HG03095 (cell line): ENCODE measurements around the gene ALX3.
A peak's percentile ranks its signal among the peaks of the same experiment; 100 is the strongest.
"Not testable (repeated sequence)": the region's sequence is repeated elsewhere in the genome, so short reads cannot be mapped to it uniquely, and the experiment has no call there.

Experiments
- ATAC-seq: cut with Tn5 transposase; IDR thresholded peaks from one replicate; pipeline ENCODE4 v1.9.1; 2021; ENCODE audit warnings: moderate library complexity; ENCODE audit not compliant: unreplicated experiment

The ALX3 gene

DNA sequence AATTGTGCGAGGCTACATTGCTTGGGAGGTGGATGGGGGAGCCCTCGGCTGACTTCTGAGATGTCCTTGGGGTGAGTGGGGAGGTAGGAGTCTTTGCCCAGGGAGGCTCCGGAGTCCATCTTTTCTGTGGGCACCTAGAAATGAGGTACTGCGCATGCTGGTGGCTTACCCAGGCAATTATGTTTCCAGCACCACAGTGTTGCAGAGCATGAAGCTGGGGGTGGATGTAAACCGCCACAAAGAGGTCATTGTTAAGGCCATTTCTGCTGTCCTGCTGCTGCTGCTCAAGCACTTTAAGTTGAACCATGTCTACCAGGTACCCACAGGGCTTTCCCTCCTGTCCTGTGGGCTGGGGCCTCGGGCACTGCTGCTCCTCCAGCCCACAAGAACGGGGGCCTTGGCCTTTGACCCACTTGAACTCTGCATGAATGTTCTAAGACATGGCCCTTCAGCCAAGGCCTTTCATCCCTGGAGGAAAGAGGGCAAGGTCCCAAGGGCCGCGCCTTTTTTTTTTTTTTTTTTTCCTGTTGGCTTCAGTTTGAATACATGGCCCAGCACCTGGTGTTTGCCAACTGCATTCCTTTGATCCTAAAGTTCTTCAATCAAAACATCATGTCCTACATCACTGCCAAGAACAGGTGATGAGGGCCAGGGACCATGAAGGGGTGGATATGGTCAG is 21.4 kb downstream of the ALX3 start:
- no peak for ATAC-seq

DNA sequence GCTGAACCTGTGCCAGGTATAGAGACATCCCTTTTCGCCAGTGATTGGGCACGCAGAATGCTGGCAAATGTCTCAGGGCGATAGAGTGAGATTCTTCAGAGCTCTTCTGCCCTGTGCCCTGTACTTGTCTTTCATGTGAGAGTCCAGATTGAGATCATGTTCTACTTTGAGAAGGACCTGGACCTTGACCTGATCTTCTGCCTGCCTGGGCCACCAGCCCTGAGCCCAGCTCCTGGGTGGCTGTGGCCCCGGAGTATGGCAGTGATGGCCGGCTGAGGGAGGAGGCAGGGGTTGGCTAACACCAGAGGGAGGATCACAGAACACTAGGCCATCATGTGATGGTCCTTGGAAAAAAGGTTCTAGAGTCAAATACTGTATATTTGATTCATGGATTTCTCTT is 22.2 kb downstream of the ALX3 start:
- no peak for ATAC-seq

DNA sequence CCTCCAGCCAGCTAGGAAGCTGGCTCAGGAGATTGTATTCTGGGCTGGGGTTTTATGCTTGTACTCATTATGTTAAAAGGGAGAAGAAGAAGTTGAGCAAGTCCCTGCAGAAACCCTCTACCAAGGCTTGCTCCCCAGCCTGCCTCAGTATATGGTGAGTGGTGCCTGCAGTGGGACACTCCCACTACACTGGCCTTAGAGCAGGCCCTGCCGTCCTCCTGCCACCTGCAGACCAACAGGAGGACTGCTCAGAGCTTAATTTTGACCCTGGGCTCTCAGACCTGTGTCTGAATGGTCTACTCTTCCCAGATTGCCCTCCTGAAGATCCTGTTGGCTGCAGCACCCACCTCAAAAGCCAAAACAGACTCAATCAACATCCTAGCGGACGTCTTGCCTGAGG is 23.0 kb downstream of the ALX3 start:
- no peak for ATAC-seq

DNA sequence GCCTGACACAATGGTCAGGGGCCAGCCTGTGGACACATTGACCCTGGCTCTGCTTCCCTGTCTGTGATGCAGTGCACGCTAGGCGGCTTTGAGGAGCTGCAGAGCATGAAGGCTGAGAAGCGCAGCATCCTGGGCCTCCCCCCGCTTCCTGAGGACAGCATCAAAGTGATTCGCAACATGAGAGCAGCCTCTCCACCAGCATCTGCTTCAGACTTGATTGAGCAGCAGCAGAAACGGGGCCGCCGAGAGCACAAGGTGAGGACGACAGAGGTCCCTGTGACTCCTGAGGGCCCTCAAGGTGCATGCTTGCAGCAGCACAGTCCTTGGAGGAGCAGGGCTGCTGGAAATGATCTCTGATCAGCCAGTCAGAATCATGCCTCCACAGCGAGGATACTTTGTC is 27.5 kb downstream of the ALX3 start:
- ATAC-seq = no peak

DNA sequence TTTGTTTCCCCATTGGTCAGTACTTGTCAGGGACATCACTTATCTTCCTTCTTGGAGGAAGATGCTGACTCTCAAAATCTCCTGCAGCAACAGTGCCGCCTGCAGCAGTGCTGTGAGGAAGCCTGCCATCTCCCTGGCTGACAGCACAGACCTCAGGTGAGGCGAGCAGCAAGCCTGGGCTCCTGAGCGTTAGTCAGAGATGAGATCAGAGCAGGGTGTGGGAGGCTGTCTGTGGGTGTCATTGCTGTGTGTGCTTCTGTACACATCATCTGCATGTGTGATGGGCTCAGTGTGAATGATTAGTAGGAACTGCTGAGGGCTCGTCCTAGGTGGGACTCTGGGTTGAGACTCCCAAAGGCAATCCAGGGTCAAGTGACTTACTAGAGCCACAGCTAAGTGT is 29.9 kb downstream of the ALX3 start:
- ATAC-seq = no peak

DNA sequence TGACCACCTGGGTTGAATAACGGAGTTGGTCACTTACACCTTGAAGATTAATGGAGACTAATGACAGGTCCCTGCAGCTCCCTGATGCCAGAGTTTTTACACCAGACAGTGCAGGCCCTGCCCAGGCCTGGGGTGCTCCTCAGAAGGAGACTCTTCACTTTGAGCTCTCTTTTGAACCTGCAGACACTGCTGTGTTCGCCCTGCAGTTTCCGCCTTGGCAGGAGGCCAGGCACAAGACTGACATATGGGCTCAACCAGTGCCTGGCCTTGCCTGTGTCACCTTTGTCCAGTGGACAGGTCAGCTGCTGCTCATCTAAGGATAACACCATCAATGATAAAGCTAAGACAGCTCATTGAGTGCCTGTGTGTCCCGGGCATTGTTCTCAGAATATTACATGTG is 30.8 kb downstream of the ALX3 start:
- no peak for ATAC-seq

DNA sequence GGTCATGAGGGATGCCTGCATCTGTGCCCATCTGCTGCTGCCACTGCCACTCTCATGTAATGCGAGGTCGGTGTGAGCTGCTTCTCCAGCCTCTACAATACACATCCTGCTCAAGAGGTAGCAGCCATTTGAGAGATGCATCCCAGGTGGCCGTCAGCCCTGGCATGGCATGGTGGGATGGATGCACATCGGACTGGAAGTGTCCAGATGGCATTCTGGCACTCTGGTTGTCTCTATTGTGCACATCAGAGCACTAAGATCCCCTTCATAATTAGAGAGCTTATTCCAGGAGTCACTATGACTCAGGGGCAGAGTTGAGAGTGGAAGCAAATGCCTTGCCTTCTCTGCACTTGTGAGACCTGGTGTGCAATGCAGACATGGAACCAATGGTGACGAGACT is 32.2 kb downstream of the ALX3 start:
- no peak for ATAC-seq

DNA sequence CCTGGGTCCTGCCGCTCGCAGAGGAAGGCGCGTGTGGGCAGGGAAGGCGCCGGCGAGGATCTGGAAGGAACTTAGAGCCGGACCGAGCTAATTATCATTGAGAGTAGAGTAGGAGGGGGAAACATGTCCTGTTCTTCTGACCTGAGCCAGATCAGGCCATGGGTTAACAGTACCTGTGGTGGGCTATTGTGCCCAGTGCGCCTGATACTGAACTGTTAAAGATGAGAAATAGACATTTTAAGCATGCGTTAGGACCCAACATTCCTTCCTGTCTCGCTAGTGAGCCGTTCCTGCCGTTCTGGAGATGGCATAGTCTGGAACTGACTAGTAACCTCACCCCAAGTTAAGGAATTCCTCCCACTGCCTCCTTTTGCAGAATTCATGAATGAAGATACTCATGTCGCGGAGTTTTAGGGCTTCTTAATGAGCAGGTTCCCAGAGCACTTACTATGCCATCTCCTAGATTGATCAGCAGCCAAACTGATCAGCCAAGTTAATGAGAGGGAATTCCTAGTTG is 35.2 kb downstream of the ALX3 start:
- no peak for ATAC-seq

DNA sequence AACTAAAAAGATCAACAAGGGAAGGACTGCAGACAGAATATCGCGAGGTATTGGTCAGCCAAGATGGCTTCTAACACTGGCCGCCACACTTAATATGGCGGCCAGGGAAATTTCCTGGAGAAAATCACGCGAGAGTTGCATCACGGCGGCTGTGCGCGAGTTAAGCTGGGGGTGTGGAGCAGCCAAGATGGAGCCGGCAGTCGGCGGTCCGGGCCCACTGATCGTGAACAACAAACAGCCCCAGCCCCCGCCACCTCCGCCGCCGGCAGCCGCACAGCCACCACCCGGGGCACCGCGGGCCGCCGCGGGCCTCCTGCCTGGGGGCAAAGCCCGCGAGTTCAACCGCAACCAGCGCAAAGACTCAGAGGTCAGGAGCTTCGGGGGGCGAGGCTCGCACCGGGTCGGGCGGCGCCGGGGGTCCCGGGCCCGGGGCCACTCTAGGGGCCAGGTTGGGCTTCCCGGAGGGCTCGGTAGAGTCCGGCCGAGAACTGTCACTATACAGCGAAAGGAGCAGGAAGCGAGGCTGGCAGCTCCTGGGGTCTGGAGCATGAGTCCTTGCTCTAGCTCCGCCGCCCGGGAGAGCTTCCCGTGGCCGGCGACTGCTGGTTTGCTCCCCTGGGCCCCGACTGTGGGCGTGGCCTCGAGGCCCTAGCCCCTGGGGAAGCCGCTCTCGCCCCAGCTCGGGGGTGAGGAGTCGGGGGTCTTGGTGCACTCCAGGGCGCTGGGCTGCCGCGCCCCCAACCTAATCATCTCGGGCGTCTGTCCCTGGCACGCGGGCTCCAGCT is 35.8 kb downstream of the ALX3 start, which contains the start of gene STRIP1:
TSS of gene STRIP1 (plus strand) at position 174 of the 785 bp plus-strand sequence. CDS start at position 188, 14 bp downstream.
- peak; percentile 89 for ATAC-seq

DNA sequence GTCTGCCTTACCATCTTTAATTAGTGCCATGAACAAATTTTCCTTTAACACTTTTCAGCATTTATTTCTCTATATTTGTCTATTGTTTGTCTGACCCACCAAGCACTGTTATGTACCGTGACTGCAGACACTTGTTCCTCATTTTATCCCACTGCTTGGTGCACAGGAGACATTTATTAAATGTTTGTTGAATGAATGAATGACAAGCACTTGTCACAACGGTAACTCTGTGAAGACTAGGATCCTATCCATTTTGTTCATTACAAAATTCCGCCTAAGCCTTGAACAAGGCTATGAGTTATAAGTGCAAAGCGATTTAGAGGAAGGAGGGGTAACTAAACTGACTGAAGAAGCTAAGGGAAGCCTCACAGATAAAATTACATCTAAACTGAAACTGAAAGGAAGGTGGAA is 36.4 kb downstream of the ALX3 start:
- ATAC-seq = no peak

DNA sequence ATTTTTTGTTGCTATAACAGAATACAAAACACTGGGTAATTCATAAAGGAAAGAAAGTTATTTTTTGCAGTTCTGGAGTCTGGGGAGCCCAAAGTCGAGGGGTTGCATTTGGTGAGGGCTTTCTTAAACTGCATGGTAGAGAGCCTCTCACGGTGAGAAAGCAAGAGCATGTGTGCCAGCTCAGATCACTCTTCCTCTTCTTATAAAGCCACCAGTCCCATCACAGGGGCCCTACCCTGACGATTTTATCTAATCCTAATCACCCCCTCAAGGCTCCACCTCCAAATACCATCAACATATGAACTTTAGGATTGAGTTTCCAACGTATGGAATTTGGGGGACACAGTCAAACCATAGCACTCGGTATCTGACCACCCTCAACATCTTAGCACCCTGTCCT is 37.1 kb downstream of the ALX3 start:
- ATAC-seq = no peak

DNA sequence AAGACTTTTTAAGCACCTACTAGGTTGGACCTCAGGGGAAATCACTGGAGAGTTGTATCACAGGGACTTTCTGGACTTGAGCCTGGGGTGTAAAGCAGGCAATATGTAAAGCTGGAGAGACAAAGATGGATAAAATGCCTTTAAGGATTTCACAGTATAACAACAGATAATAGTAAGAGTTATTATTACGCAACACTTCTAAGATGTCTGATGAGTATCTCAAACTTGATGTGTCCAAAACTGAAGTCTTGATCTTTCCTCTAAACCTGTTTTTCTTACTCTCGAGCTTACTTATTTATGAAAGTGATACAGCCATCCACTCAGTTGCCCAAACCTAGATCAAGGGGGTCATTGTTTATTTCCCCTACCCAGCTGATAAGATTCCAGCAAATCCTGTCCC is 38.1 kb downstream of the ALX3 start:
- no peak for ATAC-seq

DNA sequence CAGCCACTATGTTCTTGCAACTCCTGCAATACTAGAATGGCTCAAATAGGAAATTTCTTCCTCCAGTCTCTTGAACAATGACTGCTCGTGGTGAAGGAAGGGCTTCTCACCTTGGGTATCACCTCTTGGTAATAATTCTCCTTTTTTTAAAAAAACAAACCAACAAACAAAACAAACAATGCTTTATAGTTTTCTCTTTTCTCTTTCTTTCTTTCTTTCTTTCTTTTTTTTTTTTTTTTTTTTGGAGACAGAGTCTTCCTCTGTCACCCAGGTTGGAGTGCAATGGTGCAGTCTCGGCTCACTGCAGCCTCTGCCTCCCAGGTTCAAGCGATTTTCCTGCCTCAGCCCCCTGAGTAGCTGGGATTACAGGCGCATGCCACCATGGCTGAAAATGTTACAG is 39.8 kb downstream of the ALX3 start:
- not testable (repeated sequence) for ATAC-seq

DNA sequence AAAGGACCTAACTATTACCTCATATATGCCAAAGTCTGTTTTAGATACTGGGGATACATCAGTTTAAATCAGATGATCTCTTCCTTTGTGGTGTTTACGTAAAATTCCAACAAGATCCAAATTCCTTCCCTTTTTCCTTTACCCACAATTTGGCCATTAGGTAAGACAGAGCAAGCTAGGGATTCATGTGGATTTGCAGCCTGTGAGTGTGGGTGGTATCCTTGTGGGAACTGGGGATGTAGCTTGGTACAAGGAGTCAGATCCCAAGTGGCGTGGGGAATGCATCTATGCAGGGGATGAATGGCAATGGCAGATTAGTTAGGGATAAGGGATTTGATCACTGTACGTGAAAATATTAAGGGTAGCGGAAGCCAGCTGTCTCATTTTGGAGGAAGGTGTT is 45.9 kb downstream of the ALX3 start:
- ATAC-seq = no peak

DNA sequence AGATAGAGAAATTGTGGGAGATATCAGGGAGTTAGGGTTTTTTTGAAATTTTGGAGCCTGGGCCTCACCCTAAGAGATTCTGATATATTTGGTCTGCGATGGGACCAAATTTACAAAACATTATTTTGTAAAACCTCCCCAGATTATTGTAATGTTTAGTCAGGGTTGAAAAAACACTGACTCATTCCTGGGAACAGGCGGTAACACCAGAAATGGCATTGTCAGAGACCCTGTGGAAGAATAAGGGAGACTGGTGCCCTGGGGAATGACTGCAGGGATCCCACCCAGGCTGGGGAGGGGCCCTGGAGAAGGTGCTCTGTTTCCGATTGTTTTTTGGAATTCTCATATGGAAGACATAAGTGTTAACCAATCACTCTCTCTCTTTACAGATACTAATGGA is 49.2 kb downstream of the ALX3 start:
- ATAC-seq = no peak

DNA sequence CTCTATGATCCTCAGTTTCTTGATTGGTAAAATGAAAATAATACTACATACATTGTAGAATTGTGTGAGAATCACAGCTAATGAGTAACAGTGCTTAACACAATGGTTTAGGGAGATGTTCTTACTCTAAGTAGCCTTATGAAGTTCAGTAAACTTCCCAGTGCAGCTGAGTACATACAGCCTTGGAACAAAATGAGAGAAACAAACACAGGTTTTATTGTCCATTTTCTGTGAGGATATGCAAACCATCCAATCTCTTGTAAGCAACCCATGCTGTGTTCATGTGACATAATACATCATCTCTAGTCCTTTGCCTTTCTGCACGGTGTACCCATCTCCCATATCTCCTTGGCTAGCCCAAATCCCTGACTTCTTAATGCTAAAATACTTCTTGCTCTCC is 50.7 kb downstream of the ALX3 start:
- no peak for ATAC-seq

DNA sequence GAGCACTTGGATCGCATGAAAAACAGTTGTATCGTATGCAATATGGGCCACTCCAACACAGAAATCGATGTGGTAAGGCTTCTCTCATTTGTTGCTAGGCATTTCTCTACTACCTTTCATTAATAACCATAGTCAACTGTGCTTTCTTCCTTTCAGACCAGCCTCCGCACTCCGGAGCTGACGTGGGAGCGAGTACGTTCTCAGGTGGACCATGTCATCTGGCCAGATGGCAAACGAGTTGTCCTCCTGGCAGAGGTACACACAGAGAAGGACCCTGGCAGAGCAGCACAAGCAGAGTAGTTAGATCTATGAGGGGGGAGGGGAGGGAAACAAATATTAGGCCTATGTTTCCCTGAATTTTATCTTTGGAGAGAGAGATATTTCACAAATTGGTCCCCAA is 52.1 kb downstream of the ALX3 start:
- no peak for ATAC-seq

DNA sequence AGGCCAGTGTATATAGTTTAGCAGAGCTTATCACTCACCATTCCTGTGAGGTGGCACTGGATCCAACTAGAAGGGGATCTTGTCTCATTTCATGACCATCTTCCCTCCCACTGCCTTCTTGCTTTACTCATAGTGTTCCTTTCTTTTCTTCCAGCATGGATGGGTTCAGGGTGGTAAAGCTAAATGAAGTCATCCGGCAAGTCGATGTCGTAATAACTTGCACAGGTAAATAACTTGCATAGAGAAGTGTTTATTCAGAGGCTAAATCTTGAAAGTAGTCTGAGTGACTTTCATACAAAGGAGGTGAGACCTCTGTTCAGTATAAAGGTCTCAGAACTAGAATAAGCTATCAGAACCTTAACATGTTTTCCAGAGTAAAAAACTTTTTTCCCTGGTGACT is 52.7 kb downstream of the ALX3 start:
- ATAC-seq = no peak

DNA sequence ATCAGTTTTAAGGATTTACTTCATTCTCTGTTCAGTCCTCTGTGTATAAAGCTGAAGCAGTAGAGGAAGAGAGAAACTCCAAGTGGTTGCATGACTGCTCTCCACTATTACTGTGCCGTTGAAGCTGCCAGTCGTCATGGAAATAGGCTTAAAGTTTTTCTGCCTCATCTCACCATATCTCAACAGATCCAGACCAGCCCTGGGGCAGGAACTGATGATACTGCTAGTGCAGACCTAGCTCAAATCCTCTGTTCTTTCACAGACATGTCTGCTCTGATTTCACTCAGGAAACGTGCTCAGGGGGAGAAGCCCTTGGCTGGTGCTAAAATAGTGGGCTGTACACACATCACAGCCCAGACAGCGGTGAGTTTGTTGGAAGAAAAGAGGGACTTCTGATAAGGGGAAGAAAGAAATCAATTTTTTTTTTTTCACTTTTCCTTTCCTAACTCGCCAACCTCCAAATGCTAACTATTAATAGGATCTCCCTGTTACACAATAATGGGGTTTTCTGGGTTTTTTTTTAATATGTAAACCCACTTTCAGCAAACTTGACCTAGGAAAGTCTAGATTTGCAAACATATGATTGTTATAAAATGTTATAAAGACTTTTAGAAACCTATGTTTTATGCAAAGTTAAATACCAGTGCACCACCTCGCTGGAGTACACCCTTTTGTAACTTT is 58.2 kb downstream of the ALX3 start:
- peak; percentile 53 for ATAC-seq

DNA sequence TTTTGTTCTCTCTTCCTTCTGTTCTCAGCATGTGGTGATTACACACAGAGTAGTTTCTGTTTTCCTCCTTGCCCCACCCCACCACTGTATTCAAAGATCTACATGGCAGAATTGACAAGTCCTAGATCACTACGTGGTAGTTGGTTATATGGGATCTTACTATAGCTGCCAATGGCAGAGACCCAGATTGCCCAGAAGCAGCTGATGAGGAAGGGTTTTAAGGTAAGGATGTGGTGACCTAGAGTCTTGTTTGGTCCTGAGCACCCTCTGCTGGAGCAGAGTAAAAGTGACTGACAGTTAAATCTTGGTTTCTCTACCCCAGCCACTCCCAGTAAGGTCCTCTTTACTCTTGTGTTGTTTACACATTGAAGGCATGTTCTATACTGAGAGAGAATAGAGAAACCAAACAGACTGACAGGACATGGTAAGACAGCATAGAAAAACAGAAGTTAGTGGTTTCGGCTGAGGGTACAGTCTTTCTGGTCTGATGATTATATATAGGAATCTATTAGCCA is 58.9 kb downstream of the ALX3 start:
- peak; percentile 93 for ATAC-seq
